ENCODE results near the gene HDAC1. TPM values are rescaled to one million over a fixed set of nuclear protein-coding genes. Genes with fewer than 3 reads are reported as not detected.

HDAC1 gene
- total RNA-seq, 4 donors from 2014 or later, result 8.7 to 23.8 (median 11.8) TPM

DNA sequence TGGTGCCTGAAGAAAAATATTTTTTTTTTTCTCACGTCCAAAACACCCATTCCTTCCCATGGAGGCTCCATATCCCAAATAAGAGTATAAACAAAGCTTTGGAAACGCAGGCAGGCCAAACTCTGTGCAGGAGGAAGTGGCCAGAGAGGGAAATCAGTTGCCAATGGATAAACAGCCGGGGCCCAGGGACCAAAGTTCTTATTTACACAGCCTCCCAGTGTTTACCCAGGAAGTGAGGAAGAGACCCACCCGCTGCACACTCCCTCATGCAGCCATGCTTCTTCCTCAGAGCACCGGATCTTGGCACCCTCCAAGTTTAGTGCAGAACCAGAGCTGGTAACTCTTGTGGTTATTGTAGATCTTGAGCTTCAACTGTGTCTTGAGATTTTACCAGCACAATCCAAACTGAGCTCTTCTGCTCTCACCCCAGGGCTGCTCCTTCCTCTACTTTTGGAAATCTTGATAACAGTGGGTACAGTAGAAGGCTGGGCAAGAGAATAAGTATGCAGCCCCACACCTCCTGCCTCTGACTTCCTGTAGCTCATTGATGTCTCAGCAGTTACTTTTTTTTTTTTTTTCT is 29.9 kb downstream of the HDAC1 start:
- in situ Hi-C loops (cut with MboI; ENCODE audit: low sequenced_read_pairs in 4 of 4) (no loop called here), intact Hi-C loops (cut with DNase I; ENCODE audit: low total_unique reads) (no loop called here)
- ATAC-seq (no peak), DNase-seq (no peak)
- no peaks in the 10 kb centered on the region for H3K27me3 ChIP-seq
- no peak overlapping the region for H3K4me3 ChIP-seq
- H3K9me3 ChIP-seq, result no peaks in the 10 kb centered on the region
- no peaks in the 10 kb centered on the region for H3K4me1 ChIP-seq
- TF ChIP-seq POLR2A (IDR thresholded peaks at IDR 0.05), result no peak
- TF ChIP-seq, protein P1, sequence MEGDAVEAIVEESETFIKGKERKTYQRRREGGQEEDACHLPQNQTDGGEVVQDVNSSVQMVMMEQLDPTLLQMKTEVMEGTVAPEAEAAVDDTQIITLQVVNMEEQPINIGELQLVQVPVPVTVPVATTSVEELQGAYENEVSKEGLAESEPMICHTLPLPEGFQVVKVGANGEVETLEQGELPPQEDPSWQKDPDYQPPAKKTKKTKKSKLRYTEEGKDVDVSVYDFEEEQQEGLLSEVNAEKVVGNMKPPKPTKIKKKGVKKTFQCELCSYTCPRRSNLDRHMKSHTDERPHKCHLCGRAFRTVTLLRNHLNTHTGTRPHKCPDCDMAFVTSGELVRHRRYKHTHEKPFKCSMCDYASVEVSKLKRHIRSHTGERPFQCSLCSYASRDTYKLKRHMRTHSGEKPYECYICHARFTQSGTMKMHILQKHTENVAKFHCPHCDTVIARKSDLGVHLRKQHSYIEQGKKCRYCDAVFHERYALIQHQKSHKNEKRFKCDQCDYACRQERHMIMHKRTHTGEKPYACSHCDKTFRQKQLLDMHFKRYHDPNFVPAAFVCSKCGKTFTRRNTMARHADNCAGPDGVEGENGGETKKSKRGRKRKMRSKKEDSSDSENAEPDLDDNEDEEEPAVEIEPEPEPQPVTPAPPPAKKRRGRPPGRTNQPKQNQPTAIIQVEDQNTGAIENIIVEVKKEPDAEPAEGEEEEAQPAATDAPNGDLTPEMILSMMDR (IDR thresholded peaks at IDR 0.05 in 4 of 5, conservative IDR thresholded peaks at IDR 0.05 in 1 of 5), result no peak
- no peak overlapping the region for H3K27ac ChIP-seq
- H3K36me3 ChIP-seq, result peaks cover 0 to 32% of the 10 kb centered on the region in 2 donors

DNA sequence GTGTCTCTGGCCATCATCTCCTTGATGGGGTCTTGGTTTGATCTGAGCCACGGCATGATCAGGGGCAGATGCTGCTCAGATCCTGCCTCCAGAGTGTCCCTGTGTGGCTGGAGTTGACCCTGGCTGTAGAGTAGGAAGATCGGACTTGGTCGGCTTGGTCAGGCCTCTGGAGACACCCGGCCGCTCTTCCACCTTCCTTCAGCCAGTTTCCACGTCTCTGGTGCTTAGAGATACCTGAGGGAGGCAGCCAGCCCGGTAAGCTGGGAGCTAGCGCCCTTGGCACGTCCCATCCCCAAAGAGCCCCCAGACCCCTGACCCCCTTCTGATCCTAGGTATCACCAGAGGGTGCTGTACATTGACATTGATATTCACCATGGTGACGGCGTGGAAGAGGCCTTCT is 35.3 kb downstream of the HDAC1 start:
- intact Hi-C loops (cut with DNase I; ENCODE audit: low total_unique reads) (no loop called here), in situ Hi-C loops (cut with MboI; ENCODE audit: low sequenced_read_pairs in 4 of 4) (no loop called here)
- no peak for DNase-seq
- H3K9me3 ChIP-seq, result no peaks in the 10 kb centered on the region
- H3K4me1 ChIP-seq, result no peaks in the 10 kb centered on the region
- no peak for TF ChIP-seq POLR2A (IDR thresholded peaks at IDR 0.05)
- TF ChIP-seq, protein P1 (IDR thresholded peaks at IDR 0.05 in 4 of 5, conservative IDR thresholded peaks at IDR 0.05 in 1 of 5), result no peak
- H3K4me3 ChIP-seq, result no peak overlapping the region
- ATAC-seq, result no peak
- H3K27me3 ChIP-seq, result no peaks in the 10 kb centered on the region
- H3K36me3 ChIP-seq, result peaks cover 0 to 64% of the 10 kb centered on the region in 2 donors
- no peak overlapping the region for H3K27ac ChIP-seq

DNA sequence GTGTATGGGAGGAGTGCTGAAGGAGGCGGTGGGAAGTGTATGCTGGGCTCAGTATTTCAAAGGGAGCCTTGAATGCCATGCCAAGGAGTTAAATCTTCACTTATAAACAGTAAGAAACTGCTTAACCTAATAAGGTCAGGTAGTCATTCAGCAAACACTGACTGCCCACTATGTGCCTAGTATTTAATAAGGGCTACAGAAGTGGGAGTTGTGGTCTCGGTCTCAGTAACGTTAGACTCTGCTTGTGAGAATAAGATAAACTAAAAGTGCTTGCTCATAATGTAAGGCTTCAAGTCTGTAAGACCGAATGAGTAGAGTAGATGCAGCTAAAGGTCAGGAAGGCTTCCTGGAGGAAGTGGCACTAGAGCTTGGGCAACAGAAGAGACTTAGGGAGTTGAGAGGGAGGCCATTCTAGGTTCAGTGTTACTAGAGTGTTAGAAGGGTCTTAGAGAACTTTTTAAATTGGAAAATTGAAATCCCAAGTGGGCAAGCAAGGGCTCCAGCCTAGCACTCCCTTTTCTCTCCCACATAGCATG is 38.1 kb downstream of the HDAC1 start:
- ATAC-seq (no peak), DNase-seq (no peak)
- Histone ChIP-seq H3K9me3 (no peaks in the 10 kb centered on the region), H3K27ac (no peak overlapping the region), H3K36me3 (peaks cover 0 to 61% of the 10 kb centered on the region in 2 donors), H3K27me3 (no peaks in the 10 kb centered on the region), H3K4me1 (no peaks in the 10 kb centered on the region), H3K4me3 (no peak overlapping the region)
- no peak for TF ChIP-seq POLR2A (IDR thresholded peaks at IDR 0.05)
- TF ChIP-seq, protein P1 (IDR thresholded peaks at IDR 0.05 in 4 of 5, conservative IDR thresholded peaks at IDR 0.05 in 1 of 5), result no peak
- in situ Hi-C loops (cut with MboI; ENCODE audit: low sequenced_read_pairs in 4 of 4), result no loop called here
- intact Hi-C loops (cut with DNase I; ENCODE audit: low total_unique reads), result no loop called here

DNA sequence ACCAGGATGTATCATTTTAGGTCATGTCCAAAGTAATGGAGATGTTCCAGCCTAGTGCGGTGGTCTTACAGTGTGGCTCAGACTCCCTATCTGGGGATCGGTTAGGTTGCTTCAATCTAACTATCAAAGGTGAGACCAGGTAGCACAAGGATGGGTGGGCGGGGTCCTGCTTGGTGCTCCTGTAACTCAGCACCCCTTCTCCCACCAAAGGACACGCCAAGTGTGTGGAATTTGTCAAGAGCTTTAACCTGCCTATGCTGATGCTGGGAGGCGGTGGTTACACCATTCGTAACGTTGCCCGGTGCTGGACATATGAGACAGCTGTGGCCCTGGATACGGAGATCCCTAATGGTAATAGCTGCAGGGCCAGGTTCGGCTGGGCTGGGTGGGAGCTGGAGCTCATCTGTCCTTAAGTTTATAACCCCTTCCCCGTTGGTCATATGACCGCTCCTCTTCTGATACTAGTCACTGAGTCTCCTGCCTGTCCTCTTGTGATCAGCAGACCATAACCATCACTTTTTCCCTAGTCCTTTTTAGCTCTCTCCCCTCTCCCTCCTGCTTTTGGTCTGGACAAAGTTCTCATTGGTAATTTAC is 38.8 kb downstream of the HDAC1 start:
- Histone ChIP-seq H3K36me3 (peaks cover 0 to 59% of the 10 kb centered on the region in 2 donors), H3K4me3 (no peak overlapping the region), H3K4me1 (no peaks in the 10 kb centered on the region), H3K9me3 (no peaks in the 10 kb centered on the region), H3K27ac (no peak overlapping the region), H3K27me3 (no peaks in the 10 kb centered on the region)
- intact Hi-C loops (cut with DNase I; ENCODE audit: low total_unique reads), result no loop called here
- no peak for TF ChIP-seq POLR2A (IDR thresholded peaks at IDR 0.05)
- TF ChIP-seq, protein P1 (IDR thresholded peaks at IDR 0.05 in 4 of 5, conservative IDR thresholded peaks at IDR 0.05 in 1 of 5), result no peak
- no peak for DNase-seq
- no peak for ATAC-seq
- in situ Hi-C loops (cut with MboI; ENCODE audit: low sequenced_read_pairs in 4 of 4), result no loop called here
